Caco-2 (cell line): Measurements from ENCODE around the gene KCNK16. TPM values are rescaled to one million over a fixed set of nuclear protein-coding genes. Genes with fewer than 3 reads are reported as not detected.

ENCODE experiments used
- BruUV-seq: library from RNA; stranded (reverse); fragments of 400-500 nt; replicated peaks from 2 replicates; lab custom pipeline; 2021; lab: Mats Ljungman, UMichigan
- CTCF ChIA-PET: fragments of 300-600 bp; sonication (Branson Sonifier 250); formaldehyde crosslinking; loops from one replicate; lab custom pipeline; 2022; ENCODE audit warnings: antibody characterized with exemption; lab: Charles Lee
- POLR2A ChIA-PET: fragments of 300-600 bp; sonication (Branson Sonifier 250); formaldehyde crosslinking; loops from one replicate; lab custom pipeline; 2022; ENCODE audit warnings: antibody characterized with exemption; lab: Charles Lee
- DNase-seq, 2 experiments: peaks; one replicate each; pipeline versions ENCODE4 v3.0.0 to v3.0.0-alpha.2; 2020 to 2022
- H3K27me3 ChIP-seq: replicated peaks from 2 replicates; pipeline ENCODE4 v1.6.0; 2011; ENCODE audit warnings: low read length; ENCODE audit not compliant: control insufficient read depth, insufficient read depth
- H3K36me3 ChIP-seq: 2 replicates; pipeline ENCODE4 v1.5.1; 2011; ENCODE audit warnings: low read length; ENCODE audit not compliant: control insufficient read depth, insufficient read depth
- H3K4me1 ChIP-seq: fragments of 250-450 bp; sonication (Bioruptor Pico); 2 replicates; pipeline ENCODE4 v1.5.1; 2020; ENCODE audit warnings: mild to moderate bottlenecking
- H3K4me3 ChIP-seq: 2 replicates; pipeline ENCODE4 v1.5.1; 2011; ENCODE audit warnings: low read depth, mild to moderate bottlenecking, control low read depth, low read length
- H3K9me3 ChIP-seq: fragments of 250-450 bp; sonication (Bioruptor Pico); 2 replicates; pipeline ENCODE4 v1.5.1; 2020; ENCODE audit warnings: mild to moderate bottlenecking, moderate library complexity
- H3K27ac Mint-ChIP-seq: one replicate; pipeline ENCODE4 v1.8.0; 2022; ENCODE audit warnings: mixed read lengths; ENCODE audit not compliant: unreplicated experiment
- H3K27me3 Mint-ChIP-seq: one replicate; pipeline ENCODE4 v1.8.0; 2022; ENCODE audit warnings: mixed read lengths; ENCODE audit not compliant: insufficient read depth, unreplicated experiment
- H3K36me3 Mint-ChIP-seq: one replicate; pipeline ENCODE4 v1.8.0; 2022; ENCODE audit warnings: mild to moderate bottlenecking, mixed read lengths; ENCODE audit not compliant: insufficient read depth, unreplicated experiment
- H3K4me1 Mint-ChIP-seq: one replicate; pipeline ENCODE4 v1.8.0; 2022; ENCODE audit warnings: low read depth, mixed read lengths; ENCODE audit not compliant: unreplicated experiment
- H3K4me3 Mint-ChIP-seq: one replicate; pipeline ENCODE4 v1.8.0; 2022; ENCODE audit warnings: mild to moderate bottlenecking, moderate library complexity, mixed read lengths; ENCODE audit not compliant: unreplicated experiment
- H3K9me3 Mint-ChIP-seq: one replicate; pipeline ENCODE4 v1.8.0; 2022; ENCODE audit warnings: mixed read lengths; ENCODE audit not compliant: unreplicated experiment
- intact Hi-C: fragments of 100-400 bp; cut with micrococcal nuclease; formaldehyde crosslinking; loops from one replicate; pipeline ENCODE4 v1.10.0; 2022; ENCODE audit not compliant: unreplicated experiment
- total RNA-seq: library from RNA; stranded (reverse); gene quantifications from 2 replicates; pipeline ENCODE4 v1.2.3, GENCODE V29; 2022
- TF ChIP-seq, protein P1 (sequence below), 2 experiments: fragments of 200-600 bp in 1 of 2; IDR thresholded peaks; 1 replicate in 1 of 2; 2 replicates in 1 of 2; pipeline versions ENCODE4 v1.5.1 to v1.8.0; 2011 to 2022; ENCODE audit warnings: antibody characterized with exemption in 1 of 2, control low read depth in 1 of 2, inconsistent platforms in 1 of 2, low read depth in 1 of 2, low read length in 1 of 2, mild to moderate bottlenecking in 1 of 2, moderate library complexity in 1 of 2; ENCODE audit not compliant: insufficient read depth in 1 of 2, severe bottlenecking in 1 of 2, unreplicated experiment in 1 of 2

The KCNK16 gene
- total RNA-seq, 1 experiment from 2014 or later = not detected

GRCh38 chr6:39335780-39336545 is 13.5 kb upstream of the KCNK16 start:
- intact Hi-C loops = no loop called here
- H3K4me1 Mint-ChIP-seq = no peaks in the 10 kb centered on the region
- no peak for DNase-seq
- CTCF ChIA-PET = no interaction called here
- no peaks in the 10 kb centered on the region for H3K9me3 ChIP-seq
- H3K4me3 Mint-ChIP-seq = no peak overlapping the region
- H3K27ac Mint-ChIP-seq = no peak overlapping the region
- BruUV-seq = no TSS peak
- TF ChIP-seq, protein P1, sequence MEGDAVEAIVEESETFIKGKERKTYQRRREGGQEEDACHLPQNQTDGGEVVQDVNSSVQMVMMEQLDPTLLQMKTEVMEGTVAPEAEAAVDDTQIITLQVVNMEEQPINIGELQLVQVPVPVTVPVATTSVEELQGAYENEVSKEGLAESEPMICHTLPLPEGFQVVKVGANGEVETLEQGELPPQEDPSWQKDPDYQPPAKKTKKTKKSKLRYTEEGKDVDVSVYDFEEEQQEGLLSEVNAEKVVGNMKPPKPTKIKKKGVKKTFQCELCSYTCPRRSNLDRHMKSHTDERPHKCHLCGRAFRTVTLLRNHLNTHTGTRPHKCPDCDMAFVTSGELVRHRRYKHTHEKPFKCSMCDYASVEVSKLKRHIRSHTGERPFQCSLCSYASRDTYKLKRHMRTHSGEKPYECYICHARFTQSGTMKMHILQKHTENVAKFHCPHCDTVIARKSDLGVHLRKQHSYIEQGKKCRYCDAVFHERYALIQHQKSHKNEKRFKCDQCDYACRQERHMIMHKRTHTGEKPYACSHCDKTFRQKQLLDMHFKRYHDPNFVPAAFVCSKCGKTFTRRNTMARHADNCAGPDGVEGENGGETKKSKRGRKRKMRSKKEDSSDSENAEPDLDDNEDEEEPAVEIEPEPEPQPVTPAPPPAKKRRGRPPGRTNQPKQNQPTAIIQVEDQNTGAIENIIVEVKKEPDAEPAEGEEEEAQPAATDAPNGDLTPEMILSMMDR (IDR thresholded peaks at IDR 0.05; ENCODE audit: insufficient read depth in 1 of 2, low read depth in 1 of 2, low read length in 1 of 2, severe bottlenecking in 1 of 2, unreplicated experiment in 1 of 2) = no peak
- no peaks in the 10 kb centered on the region for H3K4me1 ChIP-seq
- H3K27me3 ChIP-seq = no peaks in the 10 kb centered on the region; the same call in 1 of the 2 replicates
- no peaks in the 10 kb centered on the region for H3K36me3 ChIP-seq
- POLR2A ChIA-PET = no interaction called here
- H3K9me3 Mint-ChIP-seq = no peaks in the 10 kb centered on the region
- H3K36me3 Mint-ChIP-seq = no peaks in the 10 kb centered on the region
- no peak overlapping the region for H3K4me3 ChIP-seq
- H3K27me3 Mint-ChIP-seq = peaks cover 18% of the 10 kb centered on the region

GRCh38 chr6:39333644-39334438 is 11.3 kb upstream of the KCNK16 start:
- H3K36me3 Mint-ChIP-seq = no peaks in the 10 kb centered on the region
- CTCF ChIA-PET = no interaction called here
- H3K4me3 Mint-ChIP-seq = no peak overlapping the region
- no peak for DNase-seq
- Histone ChIP-seq H3K9me3 (no peaks in the 10 kb centered on the region), H3K36me3 (no peaks in the 10 kb centered on the region), H3K4me1 (no peaks in the 10 kb centered on the region), H3K27me3 (no peaks in the 10 kb centered on the region; the same call in 1 of the 2 replicates), H3K4me3 (no peak overlapping the region)
- no peak overlapping the region for H3K27ac Mint-ChIP-seq
- H3K27me3 Mint-ChIP-seq = peaks cover 24% of the 10 kb centered on the region
- BruUV-seq = no TSS peak
- POLR2A ChIA-PET = no interaction called here
- no peaks in the 10 kb centered on the region for H3K4me1 Mint-ChIP-seq
- H3K9me3 Mint-ChIP-seq = no peaks in the 10 kb centered on the region
- intact Hi-C loops = no loop called here
- TF ChIP-seq, protein P1 (IDR thresholded peaks at IDR 0.05; ENCODE audit: insufficient read depth in 1 of 2, low read depth in 1 of 2, low read length in 1 of 2, severe bottlenecking in 1 of 2, unreplicated experiment in 1 of 2) = no peak

GRCh38 chr6:39330476-39330875 is 8.0 kb upstream of the KCNK16 start:
- Histone ChIP-seq H3K9me3 (no peaks in the 10 kb centered on the region), H3K36me3 (no peaks in the 10 kb centered on the region), H3K4me3 (no peak overlapping the region), H3K4me1 (no peaks in the 10 kb centered on the region), H3K27me3 (no peaks in the 10 kb centered on the region; the same call in 1 of the 2 replicates)
- no peak overlapping the region for H3K27ac Mint-ChIP-seq
- no TSS peak for BruUV-seq
- TF ChIP-seq, protein P1 (IDR thresholded peaks at IDR 0.05; ENCODE audit: insufficient read depth in 1 of 2, low read depth in 1 of 2, low read length in 1 of 2, severe bottlenecking in 1 of 2, unreplicated experiment in 1 of 2) = no peak
- H3K4me3 Mint-ChIP-seq = no peak overlapping the region
- POLR2A ChIA-PET = no interaction called here
- intact Hi-C loops = no loop called here
- CTCF ChIA-PET = no interaction called here
- no peaks in the 10 kb centered on the region for H3K36me3 Mint-ChIP-seq
- H3K4me1 Mint-ChIP-seq = no peaks in the 10 kb centered on the region
- no peak for DNase-seq
- peaks cover 24% of the 10 kb centered on the region for H3K27me3 Mint-ChIP-seq
- H3K9me3 Mint-ChIP-seq = no peaks in the 10 kb centered on the region
